CD4-positive, alpha-beta T cell treated with Interleukin-6 for 4 hours (primary cell): ENCODE results near the gene HAO2.

Experiments
- DNase-seq: peaks from one replicate; pipeline ENCODE4 v3.0.0-alpha.2; 2020; ENCODE audit warnings: mixed read lengths

The HAO2 gene

DNA sequence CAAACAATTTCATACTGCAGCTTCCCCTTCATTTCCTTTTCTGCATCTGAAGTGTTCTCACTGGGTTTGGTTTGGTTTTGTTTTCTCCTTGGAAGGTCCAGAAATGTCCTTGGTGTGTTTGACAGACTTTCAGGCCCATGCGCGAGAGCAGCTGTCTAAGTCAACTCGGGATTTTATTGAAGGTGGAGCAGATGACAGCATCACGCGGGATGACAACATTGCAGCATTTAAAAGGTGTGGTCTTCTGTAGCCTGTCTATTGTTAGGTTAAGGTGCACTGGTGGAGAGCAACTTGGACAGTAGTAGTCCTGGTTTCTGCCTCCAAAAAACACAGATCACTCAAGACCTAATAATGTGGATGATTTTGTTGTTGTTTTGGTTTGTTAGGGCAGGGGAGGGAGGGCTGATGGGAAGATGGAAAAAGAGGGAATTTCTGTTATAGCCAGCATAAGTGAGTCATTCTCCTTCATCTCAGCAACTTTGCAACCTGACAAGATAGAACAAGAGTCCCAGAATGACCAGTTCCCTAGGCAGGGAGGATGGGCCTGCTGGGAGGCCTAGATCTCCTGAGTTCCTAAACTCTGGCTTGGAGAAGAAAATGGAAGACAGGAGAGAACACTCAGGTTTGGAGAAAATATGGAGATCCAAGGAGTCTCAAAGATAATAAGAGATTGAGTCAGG lies 12.5 kb downstream of the HAO2 start:
- DNase-seq = no peak

DNA sequence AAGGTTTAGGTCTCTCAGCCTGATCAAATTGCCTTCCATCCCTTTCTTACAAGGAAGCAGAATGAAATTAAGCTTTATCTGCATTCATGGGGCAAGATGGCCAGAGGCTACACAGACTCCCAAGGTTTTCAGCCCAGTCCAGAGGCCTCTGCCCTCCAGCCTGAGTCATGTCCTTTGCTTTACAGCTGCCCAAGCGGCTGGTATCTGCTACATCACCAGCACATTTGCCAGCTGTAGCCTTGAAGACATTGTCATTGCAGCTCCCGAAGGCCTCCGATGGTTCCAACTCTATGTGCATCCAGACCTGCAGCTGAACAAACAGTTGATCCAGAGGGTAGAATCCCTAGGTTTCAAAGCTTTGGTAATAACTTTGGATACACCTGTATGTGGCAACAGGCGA lies 16.0 kb downstream of the HAO2 start:
- DNase-seq = no peak

DNA sequence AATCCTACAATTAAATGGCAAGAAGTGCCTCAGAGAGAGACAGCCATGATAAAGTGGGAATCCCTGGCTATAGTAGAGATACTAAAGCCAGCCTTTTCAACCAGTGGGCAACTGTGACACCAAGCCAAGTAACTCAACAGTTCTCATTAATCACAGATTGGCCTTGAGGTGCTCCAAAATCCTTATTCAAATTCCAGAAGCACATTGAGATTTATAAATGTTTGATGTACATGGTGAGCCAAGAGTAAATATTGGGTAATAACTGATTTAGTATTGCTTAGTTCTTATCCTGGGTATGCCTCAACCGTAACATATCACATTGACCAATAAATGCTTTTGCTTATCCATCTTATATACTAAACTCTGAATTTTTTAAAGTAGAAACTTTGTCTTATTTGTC lies 17.1 kb downstream of the HAO2 start:
- no peak for DNase-seq

DNA sequence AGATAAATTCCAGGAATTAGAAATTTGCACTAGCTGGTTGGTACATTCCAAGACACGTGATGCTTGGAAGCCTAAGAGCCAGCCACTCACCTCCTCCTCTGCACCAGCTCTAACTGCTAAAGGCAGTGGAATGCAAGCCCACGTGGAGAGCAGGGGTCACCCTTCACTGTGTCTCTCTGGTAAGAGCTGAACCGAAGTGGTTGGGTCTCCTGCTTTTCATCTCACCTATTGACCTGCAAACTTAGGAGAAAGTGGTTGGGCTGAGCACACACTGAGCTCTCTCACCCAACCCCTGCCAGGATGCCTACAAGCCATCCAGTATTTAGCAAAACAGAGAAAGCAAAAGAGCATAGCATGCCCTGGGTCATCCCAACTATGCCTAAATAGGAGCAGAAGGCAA lies 19.3 kb downstream of the HAO2 start:
- no peak for DNase-seq

DNA sequence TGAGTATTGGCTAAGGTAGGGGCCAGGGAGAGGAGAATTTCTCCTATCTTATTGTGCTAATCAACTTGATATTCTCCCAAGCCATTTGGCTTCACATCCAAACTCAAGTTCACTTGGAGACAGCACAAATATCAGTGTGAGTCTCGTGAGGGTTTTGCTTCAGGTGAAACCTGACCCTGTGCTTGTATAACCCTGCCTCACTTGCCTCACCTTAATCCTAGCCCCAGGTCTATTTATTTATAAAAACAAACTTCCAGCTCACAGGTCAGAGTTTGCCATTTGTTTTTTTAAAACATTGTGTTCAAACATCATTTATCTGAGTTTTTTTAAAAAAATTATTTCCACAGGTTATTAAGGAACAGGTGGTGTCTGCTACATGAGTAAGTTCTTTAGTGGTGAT lies 19.9 kb downstream of the HAO2 start:
- DNase-seq = no peak

DNA sequence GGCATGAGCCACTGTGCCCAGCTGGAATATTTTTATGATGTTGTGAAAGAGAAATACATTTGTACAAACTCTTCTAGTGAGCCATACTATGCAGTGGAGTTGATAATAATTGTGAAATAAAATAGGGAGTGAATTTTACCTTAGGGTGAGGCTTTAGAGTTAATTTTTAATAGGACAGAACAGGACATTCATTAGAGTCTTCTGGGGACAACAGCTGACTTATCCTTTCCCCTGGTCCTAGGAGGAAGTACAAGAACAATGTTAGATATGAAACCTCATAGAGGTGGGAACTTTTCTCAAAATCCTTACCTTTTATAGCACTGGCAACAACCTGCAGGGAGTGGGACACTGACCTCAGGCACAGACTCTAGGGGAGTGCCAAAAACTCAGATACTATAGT lies 21.9 kb downstream of the HAO2 start:
- DNase-seq = no peak

DNA sequence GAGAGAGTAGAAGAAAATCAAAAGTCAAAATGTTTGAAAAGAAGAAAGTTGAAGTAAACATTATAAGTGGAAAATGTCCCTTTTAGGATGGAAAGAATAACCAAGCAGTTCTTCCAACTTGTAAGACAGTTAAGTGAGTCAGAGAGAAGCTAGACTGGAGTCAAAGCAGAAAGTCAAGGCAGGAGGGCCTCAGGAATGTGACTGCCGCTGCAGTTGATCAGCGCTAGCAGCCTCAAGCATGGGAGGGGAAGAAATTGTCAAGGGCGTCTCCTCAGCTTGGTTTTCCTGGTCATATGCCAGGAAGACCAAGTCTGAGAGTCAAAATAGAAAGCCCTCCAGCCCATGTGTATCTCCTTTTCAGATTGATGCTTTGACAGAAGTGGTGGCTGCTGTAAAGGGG lies 23.2 kb downstream of the HAO2 start:
- DNase-seq = no peak

DNA sequence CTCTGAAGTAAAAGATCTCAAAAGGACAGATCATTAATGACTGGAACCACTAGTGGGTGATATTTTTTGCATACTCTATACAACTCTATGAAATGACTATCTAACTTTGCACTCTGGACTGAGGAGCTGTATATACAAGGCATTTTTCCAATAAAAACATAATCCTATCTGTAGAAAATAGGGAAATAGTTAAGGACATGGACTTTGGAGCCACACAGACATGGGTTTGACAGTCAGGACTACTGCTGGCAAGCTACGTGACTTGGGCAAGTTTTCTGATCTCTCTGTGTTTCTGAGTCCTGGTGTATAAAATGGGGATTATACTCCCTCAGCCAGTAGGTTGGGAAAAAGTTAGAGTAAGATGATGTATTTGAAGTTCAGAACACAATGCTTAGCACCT lies 25.5 kb downstream of the HAO2 start:
- no peak for DNase-seq

DNA sequence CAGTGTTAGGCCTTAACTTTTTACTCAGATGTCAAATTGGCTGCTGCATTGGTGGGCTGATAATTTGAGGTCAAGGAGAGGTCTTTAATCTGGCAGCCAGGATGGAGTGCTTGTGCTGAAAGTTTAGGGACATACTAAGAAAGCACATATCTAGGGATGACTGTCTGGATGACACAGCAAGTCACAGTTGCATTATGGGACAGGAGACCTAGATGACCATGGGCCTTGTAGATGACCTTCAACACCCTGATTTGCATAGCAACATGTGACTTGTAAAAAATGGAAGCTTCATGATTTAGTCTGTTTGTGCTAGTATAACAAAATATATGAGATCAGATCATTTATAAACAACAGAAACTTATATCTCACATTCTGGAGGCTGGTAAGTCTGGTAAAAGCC lies 28.4 kb downstream of the HAO2 start:
- no peak for DNase-seq

DNA sequence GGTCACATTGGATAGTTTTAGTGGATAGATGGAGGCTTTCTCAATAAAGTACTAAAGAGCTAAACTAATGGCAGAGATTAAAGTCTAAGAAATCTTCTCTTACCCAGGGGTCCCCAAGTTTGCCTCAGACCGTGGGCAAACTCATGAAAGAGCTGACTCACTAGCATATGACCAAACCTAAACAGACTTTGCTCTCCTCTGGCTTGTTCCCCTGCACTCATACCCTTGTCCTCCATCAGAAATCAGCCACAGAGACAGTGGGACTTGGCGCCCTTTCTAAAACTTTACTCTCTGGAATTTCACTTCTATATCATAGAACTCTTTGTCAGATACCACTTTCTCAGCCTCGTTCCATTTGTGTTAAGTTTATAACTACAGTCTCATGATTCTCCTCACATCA lies 29.4 kb downstream of the HAO2 start:
- DNase-seq = no peak

DNA sequence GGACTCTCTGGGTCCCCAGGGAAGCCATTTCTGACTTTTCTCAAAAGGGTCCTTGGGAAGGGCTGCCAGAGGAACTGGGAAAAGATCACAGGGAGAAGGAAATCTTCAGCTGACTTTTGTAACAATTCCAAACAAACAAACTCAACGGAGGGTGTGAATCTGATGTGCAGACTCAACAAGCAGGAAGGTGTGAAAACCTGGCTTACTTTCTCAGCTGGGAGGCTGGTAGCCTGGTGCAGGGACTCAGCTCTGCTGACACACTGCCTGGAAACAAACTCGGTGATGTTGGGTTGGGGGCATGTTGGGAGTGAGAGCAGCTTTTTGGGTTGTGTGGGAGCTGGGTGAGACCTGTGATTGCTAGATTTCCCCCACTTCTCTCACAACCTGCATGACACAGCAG lies 36.2 kb downstream of the HAO2 start:
- no peak for DNase-seq

DNA sequence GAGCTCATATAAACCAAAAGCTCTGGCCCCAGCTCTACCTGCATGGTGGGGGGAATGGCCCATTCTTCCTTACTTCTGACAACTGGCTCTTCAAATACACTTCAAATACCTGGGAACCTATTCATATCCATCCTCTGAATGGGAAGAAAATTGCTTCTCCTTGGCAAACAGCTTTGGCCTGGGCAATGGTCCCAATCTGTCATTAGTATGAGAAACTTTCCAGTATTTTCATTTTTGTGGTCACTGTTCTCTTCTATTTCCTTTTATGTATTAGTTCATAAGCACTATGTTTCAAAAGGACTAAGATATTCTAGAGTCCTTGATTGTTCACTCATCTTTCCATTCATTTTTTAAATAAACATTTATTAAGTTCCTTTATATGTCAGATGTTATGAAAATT lies 41.1 kb downstream of the HAO2 start:
- DNase-seq = no peak

DNA sequence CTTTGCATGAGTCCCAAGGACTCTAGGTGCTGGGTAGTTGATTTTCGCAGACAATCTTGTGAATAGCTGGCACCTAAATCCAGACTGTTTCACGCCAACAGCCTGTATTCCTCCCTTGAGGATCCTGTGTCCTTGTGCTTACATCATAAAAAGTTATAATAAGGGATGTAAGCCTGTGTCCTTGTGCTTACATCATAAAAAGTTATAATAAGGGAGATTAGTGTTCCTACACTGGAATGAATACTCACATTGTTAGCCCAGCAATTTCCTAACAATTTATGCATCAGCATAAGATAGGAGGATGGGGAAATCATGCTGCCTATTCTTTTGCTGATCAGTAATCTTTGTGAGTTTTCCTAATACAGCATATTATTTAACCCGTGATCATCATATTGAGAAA lies 42.4 kb downstream of the HAO2 start:
- DNase-seq = no peak

DNA sequence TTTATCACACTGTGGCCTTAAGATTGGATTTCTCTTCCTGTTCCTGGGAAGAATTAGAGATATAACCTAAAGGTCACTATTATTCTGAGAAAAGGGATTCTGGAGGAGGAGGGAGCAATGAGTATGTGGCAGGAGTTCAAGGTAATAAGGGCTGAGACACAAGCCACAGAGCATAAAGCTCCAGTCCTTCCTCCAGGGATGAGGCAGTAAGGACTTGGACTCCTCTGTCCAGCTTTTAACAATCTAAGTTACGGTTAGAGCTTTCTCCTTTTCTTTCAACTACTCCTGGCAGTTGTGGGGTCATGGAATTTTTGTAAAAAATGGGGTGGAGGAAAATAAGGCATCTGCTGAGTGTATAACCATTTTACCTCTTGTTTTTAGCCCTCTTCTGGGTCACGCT lies 46.4 kb downstream of the HAO2 start, which contains the start of gene HSD3B2:
Gene HSD3B2, plus strand, starts transcription at position 201 of the 400 bp plus-strand sequence. CDS start 270 bp downstream, outside the sequence.
- no peak for DNase-seq

DNA sequence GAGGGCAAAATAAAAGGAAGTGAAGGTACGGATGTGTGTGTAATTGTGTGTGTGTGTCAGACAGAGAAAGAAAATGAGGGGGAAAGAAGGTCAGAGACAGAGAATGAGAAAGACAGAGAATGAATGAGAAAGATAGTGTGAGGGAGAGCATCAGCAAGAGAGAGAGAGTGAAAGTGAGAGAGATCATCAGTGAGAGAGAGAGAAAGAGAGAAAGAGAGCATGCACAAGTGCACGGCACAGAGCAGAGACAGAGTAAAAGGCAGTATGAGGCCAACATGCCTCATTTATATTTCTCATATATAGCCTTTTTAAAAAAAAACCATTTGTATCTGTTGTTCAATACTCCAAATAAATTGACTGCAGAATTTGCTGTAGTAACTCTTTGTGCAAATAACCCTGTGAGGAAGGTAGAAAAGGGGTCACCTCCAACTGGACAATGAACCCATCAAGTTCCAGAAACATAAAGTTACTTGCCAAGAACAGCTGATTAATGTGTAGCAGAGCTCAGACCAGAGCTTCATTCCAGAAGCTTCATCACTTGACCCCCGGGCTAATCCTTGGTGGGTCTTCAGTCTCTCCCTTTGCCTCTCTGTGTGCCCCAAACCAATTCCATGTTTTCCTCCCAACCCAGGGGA lies 47.5 kb downstream of the HAO2 start:
- no peak for DNase-seq

DNA sequence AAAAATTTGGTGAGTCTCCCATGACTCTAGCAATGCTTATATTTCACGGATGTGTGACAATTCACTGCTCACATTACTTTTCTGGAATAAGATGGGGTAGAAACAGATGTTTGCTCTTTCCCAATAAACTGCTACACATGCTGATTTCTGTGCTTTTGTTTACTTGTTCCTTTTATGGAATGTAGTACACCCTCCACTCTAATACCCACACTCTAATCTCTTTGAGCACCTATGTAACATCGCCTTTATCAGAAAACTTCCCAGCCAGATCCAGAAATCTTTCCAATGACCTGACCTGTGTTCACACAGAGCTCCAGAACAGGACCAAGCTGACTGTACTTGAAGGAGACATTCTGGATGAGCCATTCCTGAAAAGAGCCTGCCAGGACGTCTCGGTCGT lies 50.5 kb downstream of the HAO2 start:
- no peak for DNase-seq

DNA sequence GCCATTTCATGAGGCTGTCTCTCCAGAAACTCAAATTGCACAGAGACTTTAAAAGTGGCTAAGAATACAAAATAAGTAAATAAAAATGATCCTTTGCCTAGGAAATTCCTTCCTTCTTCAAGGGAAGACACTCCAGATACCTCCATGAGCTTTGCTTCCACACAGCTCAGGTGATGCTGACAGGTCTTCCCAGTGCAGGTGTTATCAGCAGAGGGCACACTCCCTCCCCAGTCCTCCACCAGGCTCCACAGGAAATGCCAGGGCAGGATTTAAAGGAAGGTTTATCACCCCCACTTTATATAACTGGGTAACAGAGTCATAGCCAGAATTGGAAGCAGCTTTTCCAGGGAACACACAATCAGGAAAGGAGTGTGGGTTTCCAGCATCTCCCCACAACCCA lies 52.1 kb downstream of the HAO2 start:
- no peak for DNase-seq

DNA sequence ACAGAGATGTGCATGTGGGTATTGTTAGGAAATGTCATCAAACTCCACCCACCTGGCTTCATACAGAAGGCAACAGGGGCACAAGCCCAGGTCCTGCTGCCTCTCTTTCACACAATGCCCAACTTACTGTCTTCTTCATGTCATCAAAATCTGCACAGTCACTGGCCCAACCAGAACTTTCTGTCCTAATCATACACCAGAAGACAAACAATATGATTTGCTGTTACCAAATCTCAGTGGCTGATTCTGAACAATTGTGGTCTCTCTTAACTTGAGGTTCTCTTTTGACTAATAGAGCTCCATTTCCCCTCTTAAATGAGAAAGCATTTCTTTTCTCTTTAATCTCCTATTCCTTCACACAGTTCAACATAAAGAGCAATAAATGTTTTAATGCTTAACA lies 54.0 kb downstream of the HAO2 start:
- DNase-seq = no peak

DNA sequence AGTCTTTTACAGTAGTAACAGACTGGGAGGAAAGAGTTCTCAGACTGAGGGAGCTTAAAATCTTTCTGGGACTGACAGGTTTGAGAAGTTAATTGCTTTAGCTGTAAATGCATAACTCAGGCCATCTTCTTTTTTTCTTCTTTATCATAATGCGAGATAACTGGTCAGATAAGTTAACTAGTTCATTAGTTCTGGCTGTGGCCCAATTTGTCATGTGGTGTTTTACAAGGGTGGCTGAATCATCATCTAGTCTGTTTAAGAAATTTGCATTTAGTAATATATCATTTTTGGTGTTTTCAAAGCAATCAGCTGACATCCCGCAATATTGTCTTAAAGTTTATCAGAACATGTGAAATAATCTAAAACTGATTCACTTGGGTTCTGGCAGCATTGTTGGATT lies 60.4 kb downstream of the HAO2 start:
- no peak for DNase-seq

DNA sequence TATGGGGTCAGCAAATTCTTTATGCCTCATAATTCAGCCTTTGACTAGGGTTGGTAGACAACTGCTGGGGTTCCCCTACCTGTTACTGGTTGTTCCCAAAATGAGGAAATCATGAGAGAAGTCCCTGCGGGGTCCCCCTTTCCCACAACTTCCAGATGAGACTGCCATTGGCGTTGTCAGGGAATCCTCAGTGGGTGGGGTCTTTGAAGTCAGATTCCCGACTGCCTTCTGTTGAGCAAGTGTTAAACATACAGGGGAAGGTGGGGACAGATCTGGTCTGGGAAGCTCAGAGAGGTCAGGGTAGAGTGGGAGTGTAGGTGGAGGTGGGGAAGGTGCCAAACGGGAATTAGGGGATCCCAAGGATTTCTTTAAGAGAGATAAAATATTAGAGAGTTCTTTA lies 61.1 kb downstream of the HAO2 start:
- no peak for DNase-seq

DNA sequence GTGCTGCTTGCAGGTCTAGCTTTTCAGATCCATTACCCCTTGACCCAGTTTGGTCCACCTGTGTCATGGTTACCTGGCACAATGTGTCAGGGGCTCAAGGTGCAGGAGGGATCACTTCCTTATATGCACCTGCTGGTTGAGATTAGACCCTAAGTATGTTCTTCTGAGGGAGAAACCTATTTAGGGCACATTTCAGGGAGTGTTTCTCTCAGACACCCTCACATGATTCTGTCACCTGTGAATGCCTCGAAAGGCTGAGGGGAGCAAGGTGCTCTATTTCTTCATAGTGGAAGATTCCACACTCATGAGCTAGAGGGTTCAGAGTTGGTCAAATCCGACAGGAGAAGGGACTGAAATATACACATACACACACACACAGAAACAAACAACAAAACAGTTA lies 61.9 kb downstream of the HAO2 start:
- DNase-seq = no peak

DNA sequence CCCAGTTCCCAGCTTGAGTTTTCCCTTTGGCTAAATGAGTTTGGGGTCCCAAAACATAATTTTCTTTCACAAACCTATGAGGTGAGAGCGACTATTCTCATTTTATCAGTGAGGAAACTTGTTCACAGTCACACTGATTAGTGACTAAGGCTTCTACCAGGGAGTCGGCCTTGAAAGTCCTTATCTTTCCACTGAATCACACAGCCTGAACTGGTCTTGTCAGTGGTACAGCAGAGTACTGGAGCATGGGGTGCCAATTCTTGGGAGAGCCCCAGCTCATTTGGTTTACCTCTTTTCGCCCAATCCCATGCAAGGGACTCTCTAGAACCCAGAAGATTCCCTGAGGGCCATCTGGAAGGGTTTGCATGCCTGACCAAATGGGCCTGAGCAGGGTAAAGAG lies 63.3 kb downstream of the HAO2 start:
- DNase-seq = no peak

DNA sequence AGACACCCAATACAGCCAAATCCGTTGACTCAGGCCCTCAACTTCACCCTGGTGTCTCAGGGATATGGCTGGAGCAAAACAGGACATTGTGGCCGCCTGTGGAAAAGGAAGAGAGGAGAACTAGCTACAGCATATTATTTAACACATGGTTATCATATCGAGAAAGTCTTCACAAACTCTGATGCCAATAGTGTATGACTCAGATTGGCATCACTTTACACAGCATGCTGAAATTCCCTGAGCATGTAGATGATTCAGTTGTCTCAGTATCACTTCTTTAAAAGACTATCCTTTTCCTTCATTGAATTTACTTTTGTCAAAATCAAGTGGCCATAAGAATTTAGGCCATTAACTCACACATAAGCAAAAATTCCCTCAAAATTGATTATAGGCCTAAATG lies 66.5 kb downstream of the HAO2 start:
- DNase-seq = no peak

DNA sequence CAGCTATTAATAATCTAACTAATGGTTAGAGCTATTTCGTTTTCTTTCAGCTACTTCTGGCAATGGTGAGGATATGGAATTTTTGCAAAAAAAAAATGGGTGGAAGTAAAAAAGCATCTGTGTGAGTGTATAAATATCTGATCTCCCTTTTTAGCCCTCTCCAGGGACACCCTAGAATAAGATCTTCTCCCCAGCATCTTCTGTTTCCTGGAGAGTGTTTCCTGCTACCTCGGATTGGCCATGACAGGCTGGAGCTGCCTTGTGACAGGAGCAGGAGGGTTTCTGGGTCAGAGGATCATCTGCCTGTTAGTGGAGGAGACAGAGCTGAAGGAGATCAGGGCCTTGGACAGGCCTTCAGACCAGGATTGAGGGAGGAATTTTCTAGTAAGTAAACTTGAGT lies 70.2 kb downstream of the HAO2 start:
- no peak for DNase-seq

DNA sequence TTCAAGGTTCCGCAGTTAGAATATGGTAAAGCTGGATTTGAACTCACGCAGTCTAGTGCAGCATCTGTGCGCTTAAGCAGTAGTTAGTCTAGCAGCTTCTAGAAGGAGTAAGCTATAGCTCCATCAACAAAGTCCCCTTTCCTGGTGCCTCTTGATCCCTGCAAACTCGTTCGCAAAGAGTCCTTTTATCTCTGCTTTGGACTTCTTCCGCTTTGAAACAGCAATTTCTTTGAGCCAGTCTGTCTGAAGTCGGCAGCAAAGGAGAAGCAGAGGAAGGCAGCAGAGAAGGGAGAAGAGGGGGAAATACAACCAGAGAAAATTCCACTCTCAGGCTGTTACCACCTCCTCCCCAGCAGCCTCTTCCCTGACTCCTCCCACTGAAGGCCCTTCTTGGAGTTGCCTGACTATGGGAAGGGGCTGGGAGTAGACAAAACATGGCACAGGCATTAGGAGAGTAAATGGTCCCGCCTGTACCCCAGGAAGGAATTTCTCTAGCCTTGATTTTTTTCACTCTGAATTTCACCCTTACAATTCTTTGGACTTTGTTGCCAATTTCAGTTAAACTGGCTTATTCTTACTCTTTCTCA lies 72.2 kb downstream of the HAO2 start:
- no peak for DNase-seq
